KG1 (cell line): Measurements from ENCODE around the gene PACC1.
"Not testable (repeated sequence)": the region's sequence is repeated elsewhere in the genome, so short reads cannot be mapped to it uniquely, and the experiment has no call there.

Source experiments
- DNase-seq: peaks from one replicate; lab custom pipeline; 2025; lab: John Stamatoyannopoulos, UW

The PACC1 gene

DNA sequence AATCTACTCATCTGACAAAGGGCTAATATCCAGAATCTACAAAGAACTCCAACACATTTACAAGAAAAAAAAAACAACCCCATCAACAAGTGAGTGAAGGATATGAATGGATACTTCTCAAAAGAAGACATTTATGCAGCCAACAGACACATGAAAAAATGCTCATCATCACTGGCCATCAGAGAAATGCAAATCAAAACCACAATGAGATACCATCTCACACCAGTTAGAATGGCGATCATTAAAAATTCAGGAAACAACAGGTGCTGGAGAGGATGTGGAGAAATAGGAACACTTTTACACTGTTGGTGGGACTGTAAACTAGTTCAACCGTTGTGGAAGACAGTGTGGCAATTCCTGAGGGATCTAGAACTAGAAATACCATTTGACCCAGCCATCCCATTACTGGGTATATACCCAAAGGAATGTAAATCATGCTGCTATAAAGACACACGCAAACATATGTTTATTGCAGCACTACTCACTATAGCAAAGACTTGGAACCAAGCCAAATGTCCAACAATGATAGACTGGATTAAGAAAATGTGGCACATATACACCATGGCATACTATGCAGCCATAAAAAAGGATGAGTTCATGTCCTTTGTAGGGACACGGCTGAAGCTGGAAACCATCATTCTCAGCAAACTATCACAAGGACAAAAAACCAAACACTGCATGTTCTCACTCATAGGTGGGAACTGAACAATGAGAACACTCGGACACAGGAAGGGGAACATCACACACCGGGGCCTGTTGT is 18.8 kb downstream of the PACC1 start:
- not testable (repeated sequence) for DNase-seq

- DNase-seq, result no peak
Observed at GRCh38 chr1:212388985-212389716, 25.5 kb downstream of the PACC1 start.

GRCh38 chr1:212386029-212386428 is 28.7 kb downstream of the PACC1 start:
- no peak for DNase-seq

- no peak for DNase-seq
Observed at GRCh38 chr1:212381397-212382035, 33.2 kb downstream of the PACC1 start.

DNA sequence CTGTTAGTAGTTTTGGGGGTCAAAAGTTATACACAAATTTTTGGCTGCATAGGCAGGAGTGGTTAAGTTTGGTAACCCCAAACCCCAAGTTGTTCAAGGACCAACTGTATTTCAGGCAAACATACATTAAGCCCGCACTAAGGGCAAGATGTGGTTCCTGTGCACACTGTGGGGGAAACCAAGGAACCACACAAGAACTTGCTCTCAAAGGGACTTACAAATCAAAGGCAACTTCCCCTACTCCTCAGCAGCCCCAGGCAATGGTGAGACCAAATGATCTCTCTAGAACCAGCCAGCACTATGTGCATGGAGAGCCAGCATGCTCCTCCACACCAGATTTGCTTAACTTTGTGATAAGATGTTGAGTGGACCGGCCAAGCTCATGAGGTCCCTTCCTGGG is 35.3 kb downstream of the PACC1 start:
- no peak for DNase-seq

GRCh38 chr1:212377644-212378043 is 37.0 kb downstream of the PACC1 start:
- no peak for DNase-seq

DNA sequence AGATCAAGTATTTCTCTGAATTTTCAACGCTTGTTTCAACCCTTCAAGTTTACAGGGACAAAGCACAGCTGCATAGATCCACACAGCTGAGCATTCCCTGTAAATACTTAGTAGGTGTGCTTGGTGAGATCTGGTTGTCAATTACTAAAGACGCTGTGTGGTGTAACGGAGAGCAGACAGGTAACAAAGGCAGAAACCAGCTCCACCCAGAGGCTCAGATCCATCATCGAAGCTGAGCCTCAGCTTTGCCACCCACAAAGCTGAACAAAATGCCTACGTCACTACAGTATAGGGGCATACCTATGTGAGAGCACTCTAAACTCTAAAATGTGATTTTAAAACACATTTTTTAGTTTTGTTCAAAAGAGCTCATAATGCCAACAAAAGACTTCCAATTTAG is 38.7 kb downstream of the PACC1 start:
- DNase-seq, result no peak

DNA sequence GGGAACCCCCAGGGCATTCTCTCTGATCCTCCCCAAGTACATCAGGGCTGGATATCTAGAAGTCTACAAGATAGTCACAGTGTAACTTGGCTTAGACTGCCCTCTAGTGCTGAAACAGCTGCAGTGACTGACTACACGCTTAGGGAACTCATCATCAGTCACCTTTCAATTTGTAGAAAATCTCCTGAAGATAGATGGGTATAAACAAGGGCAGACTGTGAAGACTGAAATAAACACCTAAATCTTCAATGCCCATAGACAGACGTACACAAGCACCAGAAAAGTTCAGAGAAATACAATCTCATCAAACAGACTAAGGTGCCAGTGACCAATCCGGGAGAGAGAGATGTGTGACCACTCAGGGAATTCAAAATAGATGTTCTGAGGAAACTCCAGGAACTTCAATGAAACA is 46.6 kb downstream of the PACC1 start:
- DNase-seq, result peak; percentile 19

GRCh38 chr1:212367474-212368072 is 47.1 kb downstream of the PACC1 start:
- no peak for DNase-seq

DNA sequence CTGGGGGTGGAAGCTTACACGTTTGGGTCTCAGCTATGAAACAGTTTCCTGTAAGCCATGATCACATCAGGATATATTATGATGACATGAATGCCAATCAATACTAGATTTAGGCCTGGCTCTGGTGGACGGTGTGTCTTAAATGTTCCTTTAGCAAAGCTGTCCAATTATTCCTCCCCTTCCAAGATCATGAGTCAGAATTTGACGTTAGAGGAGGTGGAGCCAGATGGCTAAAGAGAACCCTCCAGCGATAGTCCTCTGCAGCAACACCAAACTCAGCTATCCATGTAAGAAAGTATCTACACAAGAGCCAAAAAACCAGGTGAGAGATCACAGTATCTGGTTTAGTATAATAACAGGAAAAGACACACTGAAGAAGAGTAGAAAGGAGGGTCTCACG is 47.8 kb downstream of the PACC1 start:
- DNase-seq, result no peak

DNA sequence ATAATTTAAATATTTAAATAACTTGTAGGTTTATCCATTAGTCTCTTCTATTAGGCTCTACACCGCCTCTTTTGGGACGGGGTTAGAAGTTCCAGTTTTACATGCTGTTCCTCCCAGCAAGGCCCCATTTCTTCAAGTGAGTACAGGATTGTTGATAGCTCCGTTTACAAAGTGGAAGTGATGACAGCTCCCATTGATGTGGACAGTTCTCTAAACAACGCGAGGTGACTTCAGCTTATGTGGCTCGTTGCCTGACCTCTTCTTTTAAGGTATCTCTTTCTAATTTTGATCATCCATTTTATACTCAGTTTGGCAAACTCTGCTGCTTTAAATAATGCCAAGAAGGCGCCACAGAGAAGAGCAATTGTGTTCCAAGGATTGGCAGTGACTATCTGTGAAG is 49.7 kb downstream of the PACC1 start:
- DNase-seq, result no peak

GRCh38 chr1:212359794-212360479 is 54.7 kb downstream of the PACC1 start:
- DNase-seq, result no peak

DNA sequence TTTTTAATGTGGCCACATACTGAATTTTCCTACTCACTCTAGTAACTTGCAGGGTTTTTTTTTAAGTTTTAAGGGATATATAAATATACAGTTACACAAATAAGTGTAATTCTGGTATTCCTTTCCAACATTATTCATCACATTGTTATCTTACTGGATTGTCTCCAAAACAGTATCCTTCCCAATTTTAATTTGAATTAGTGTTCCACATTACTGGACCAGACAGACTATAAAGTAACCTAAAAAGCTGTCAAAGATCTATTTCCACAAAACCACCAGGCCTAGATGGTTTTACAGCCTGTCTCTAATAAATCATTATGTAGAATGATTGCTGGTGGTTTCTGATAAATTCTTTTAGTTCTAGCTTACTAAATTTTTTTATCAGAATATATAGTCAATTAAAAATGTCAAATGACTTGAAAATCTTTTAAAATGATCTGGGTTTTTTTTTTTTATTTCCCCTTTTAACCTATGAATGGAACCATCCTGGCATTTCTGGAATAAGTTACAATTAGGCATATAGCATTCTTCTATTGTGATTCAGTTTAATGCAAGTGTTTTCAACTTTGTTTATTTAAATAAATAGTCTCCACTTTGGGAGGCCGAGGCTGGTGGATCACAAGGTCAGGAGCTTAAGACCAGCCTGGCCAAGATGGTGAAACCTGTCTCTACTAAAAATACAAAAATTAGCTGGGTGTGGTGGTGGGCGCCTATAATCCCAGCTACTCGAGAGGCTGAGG is 59.3 kb downstream of the PACC1 start:
- no peak for DNase-seq

GRCh38 chr1:212354464-212354863 is 60.2 kb downstream of the PACC1 start:
- no peak for DNase-seq

DNA sequence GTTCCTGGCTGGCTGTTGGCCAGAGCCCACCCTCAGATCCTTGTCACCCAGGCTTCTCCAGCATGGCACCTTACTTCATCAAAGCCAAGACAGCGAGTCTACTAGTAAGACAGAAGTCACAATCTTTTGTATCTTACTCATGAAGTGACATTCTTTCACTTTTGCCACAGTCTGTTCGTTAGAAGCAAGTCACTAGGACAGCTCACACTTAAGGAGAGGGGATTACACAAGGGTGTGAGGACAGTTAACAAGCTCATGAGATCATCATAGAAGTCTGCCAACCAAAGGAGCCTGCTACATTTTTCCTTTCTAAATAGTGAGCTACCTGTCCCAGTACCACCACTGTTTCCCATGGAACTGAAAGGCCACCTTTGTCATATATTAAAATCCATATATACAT is 61.5 kb downstream of the PACC1 start:
- DNase-seq, result no peak

DNA sequence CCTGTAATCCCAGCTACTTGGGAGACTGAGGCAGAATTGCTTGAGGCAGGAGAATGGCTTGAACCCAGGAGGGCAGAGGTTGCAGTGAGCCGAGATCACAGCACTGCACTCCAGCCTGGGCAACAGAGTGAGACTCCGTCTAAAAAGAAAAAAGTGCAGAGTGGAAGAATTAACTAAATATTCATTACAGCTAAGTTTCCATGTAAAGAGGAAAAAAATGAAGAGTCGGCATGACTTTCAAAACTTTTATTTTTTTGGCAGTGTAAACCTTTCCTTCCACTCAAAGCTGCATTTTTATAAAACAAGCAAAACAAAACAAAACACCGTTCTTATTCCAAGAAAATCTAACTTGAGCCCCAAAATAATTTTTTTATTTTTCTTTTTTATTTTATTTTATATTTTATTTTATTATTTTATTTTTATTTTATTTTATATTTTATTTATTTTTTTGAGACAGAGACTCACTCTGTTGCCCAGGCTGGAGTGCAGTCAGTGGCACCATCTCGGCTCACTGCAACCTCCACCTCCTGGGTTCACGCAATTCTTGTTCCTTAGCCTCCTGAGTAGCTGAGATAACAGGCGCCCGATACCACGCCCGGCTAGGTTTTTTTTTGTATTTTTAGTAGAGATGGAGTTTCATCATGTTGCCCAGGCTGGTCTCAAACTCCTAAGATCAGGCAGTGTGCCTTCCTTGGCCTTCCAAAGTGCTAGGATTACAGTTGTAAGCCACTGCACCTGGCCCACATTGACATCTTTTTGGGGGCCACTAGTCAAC is 62.9 kb downstream of the PACC1 start:
- no peak for DNase-seq

GRCh38 chr1:212346601-212347000 is 68.1 kb downstream of the PACC1 start:
- no peak for DNase-seq

- no peak for DNase-seq
Observed at GRCh38 chr1:212344905-212345304, 69.8 kb downstream of the PACC1 start.

DNA sequence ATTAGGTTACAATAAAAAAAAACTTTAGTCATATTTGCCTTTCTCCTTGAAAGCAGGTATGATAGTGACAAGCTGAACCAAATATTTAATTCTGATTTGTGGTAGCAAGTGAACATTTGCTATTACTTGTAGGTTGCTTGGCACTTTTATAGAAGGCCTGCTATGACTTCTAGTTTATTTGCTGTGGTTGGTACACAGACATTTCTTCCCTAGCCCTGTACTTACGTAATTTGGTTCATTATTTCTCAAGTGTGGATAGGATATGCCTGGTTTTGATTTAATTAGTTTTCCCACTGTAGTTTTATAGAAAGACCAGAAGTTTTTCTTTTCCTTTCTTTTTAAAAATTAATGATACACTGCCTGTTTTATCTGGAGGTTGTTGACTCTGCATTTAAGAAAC is 73.6 kb downstream of the PACC1 start:
- no peak for DNase-seq

- DNase-seq, result no peak
Observed at GRCh38 chr1:212329105-212329504, 85.6 kb downstream of the PACC1 start.

DNA sequence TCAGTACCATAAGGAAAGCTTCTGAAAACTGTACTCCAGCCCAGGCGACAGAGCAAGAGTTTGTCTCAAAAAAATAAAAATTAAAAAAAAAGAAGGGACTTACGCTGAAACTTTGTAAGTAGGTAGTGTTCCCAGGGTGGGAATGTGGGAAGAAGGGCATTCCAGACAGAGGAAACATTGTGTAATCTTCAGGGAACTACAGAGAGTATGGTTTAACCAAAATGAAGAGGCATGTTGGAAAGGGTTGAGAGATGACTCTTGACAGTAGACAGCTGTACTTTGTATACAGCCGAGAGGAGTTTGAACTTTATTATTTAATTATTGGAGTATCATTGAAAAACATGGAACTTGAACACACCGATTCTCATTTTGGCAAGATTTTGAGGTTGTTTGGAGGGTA is 86.4 kb downstream of the PACC1 start:
- no peak for DNase-seq
